CD4-positive, alpha-beta T cell treated with Interleukin-4 for 4 hours (primary cell): ENCODE data around the gene RPL31.

ENCODE experiments used
- DNase-seq: peaks from one replicate; pipeline ENCODE4 v3.0.0-alpha.2; 2020

Gene RPL31

GRCh38 chr2:101001691-101002561, at the start of gene RPL31:
TSS of gene RPL31 (plus strand) at chr2:101002289. CDS start at chr2:101002702, 413 bp downstream.
- peak; percentile 95 for DNase-seq

DNA sequence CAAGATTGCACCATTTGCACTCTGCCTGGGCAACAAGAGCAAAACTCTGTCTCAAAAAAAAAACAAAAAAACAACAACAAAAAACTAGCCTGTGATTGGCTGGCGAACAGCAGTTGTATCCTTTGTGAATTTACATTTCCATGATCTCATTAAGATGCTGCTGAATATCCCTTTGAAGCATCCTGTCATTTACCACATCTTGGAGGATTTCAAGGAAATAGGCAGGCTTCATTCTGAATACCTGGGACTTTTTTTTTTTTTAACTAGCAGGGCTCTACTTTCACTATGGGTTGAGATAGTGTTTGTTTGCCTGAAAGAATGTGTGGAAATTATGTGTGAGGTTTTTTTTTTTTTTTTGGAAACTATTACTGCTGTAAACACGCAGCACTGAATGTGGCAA, 49.6 kb upstream of the RPL31 start:
- no peak for DNase-seq

- DNase-seq: no peak
These were observed 48.6 kb upstream of the RPL31 start for GRCh38 chr2:100953406-100954043.

DNA sequence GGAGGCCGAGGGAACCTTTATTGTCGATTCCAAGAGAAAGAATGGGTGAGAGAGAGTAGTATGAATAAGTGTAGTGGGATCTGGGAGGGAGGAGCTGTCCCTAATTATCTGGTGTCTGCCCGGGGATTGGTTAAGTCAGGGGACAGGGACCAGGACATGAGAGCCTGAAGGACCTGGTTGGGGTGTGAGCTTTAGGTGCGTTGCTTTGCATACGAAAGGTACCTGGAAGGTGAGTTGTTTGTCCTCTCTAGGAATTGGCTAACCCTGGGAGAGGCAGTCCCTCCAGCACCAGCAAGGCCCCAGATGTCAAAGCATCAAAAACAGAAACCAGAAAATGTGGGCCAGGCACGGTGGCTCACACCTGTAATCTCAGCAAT, 48.1 kb upstream of the RPL31 start:
- DNase-seq: no peak

DNA sequence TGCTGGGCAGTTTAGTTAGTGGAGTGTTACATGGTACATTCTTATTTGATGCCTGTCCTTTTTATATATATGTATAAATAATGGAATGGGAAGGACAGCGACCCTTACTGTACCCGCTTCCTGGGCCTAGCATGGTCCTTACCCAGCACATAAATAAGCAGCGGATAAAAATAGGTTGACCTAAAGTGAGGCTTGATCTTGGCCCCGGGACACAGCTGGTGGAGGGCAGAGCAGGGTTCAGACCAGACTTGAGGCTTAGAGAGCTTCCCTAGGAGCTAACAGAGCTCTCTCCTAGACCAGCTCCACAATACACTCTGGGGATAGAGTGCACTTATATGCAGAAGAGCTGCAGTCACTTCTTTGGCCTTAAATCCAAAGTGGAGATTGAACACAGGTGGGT, 46.9 kb upstream of the RPL31 start:
- no peak for DNase-seq

DNA sequence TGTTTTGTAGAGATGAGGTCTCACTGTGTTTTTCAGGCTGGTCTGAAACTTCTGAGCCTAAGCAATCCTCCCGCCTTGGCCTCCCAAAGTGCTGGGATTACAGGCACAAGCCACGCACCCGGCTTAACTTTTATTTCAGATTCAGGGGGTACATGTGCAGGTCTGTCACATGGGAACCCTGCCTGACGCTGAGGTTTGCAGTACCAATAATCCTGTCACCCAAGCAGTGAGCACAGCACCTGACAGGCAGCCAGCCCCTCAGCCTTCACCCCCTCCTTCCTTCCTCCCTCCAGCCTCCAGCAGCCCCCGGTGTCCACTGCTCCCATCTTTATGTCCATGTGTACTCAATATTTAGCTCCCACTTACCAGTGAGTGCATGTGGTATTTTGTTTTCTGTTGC, 46.0 kb upstream of the RPL31 start:
- no peak for DNase-seq

DNA sequence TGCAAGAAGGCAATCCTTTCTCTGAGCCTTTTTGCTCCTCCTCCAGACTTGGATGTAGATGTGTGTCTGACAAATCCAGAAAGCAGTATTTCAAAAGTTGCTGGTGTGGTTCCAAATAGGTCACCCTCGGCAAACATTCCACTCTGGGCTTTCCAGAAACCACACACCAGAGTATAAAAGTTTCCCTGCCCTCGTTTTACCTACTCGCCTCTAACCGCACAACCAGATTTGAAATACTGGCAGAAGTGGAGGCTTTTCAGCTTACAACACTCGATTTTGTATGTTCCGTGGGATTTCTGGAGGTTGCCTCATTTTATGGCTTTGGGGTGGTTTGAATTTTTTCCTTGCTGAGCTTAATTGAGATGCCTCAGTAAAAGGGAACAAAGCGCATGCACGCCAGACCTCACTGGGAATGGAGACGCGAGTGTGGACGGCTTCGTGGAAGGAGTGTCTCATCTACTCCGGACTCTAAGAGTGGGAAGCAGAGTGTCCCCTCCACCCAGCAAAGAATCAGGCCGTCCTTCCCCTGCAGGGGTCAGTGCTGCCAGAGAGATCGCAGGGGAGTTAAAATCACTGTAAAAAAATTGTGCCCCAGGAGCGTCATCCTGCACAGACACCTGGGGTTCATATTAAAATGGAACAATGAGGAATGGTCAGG, 44.0 kb upstream of the RPL31 start:
- DNase-seq: no peak

DNA sequence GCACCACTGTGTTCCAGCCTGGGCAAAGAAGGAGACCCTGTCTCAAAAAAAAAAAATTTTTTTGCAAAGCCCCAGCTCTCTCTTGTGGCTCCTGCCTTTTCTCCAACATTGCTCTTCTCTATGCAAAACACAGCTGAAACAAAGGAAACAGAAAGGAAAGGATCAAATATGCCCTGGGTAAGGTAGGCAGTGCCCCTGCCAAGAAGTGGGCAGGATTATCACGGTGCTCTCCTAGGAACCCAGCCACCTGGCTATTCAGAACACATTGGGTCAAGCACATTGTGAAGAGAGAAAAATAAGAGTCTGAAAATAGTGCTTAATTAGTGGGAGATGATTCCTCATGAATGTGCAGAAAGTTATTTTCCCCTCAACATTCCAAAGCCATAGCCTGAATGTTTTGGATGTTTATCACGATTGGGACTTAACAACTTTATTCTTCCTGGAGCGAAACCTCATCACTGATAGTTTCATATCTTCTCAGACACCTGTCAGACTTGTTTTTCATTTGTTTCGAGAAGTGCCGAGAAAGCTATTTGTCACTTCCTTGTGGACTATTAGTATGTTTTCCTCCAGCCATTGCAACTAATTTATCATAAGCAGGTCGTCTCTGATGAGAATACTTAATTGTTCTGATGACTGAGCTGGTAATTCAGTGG, 42.7 kb upstream of the RPL31 start:
- no peak for DNase-seq

DNA sequence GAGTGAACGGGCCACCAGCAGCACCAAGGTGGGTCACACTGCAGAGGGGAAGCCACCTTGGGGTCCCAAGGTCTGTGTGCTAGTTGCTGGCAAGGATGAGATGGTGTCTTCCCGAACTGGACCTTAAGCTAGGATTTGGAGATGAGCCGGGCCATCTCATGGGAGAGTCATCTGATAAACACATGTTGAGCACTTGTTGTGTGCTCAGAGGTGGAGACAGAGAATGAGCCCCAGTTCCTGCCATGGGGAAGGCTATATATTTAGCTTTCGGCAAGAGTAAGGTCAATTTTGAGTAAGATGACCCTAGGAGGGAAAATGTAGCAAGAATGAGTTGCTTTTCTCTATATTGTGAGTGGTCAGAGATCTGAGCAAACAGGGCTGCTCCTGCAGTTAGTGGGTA, 41.4 kb upstream of the RPL31 start:
- no peak for DNase-seq

DNA sequence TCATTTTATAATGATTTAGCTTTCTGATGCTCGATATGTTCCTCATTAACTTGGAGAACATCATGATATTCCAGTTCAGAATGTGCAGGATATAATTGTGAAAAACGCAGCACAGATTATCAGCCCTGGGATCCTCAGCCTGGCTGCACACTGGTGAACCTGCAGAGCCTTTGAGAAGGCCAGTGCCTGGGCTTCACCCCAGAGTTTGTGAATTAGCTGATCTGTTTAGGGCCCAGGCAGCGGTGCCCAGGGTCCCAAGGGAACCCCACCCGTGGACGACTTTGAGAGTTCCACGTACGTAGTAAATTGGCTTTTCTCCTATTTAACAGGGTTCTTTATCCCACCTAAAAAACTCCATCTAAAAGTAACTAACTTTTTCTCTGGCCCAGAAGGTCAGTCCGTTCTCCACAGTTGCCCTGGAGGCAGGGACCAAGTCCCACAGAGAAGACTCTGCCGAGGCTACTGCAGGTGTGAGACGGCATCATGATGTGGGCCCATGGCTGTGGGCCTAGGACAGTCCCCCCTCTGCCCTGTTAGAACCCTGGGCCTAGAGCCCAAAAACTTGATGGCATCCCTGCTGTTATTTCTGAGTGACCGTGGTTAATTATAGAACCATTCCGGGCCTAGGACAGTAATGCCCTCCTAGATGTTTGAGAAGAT, 39.6 kb upstream of the RPL31 start:
- DNase-seq: no peak

- no peak for DNase-seq
These were observed 39.1 kb upstream of the RPL31 start for GRCh38 chr2:100963026-100963375.

- DNase-seq: no peak
These were observed 37.9 kb upstream of the RPL31 start for GRCh38 chr2:100964222-100964621.

DNA sequence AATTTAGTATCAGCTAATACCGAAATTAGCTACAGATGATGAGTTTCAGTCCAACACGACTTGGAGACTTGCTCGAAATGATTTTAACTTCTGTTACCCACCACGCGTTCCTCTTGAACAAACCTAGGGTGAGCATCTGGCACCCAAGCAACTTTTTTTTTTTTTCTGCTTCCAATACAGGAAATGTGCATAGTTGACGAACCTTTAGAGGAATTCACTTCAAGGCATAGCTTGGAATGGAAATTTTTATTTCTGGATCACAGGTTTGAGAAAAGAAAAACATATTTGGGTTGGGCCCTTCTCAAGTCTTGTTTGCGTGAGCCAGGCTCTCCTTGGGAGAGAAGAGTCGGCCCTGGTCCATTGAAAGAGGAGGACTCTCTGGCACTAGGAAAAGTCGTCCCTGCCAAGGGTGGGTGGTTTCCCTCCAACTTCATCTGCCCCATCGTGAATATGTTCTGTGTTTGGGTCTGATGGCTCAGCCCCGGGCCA, 37.4 kb upstream of the RPL31 start:
- DNase-seq: no peak

DNA sequence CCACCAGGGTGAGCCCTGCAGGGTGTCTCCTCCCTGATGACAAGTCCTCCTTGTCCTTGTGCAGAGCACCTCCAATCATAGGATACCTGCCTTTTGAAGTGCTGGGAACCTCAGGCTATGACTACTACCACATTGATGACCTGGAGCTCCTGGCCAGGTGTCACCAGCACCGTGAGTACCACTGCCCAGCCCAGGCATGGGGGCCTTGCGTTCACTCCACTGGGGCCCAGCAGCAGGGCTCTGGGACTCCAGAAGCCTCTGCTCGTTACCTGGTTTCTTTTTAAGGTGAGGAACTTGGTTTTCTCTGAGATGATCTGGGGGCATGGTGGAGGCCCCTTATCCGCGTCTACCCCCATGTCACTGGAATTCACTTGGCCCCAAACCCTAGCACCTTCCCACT, 36.5 kb upstream of the RPL31 start:
- DNase-seq: no peak

GRCh38 chr2:100967716-100968115, 34.4 kb upstream of the RPL31 start:
- DNase-seq: no peak

- DNase-seq: no peak
These were observed 33.6 kb upstream of the RPL31 start for GRCh38 chr2:100968146-100969145.

DNA sequence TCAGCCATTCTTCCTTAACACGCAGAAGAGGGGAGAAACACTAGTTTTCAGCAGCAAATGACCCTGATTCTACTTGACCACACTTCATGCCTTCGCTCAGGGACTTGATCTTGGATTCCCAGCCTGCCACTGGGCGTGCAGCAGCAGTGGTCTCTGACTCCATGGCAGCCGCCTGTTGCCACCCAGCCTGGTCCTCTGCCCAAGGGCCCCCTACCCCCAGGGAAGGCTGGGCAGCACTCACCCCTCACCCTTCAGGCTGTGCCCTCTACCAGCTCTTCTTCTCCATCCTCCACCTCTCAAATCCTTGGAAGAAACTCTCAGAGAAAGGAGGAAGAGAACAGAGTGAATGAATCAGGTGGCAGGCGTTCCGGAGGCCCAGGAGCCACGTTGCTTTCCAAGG, 32.1 kb upstream of the RPL31 start:
- no peak for DNase-seq

DNA sequence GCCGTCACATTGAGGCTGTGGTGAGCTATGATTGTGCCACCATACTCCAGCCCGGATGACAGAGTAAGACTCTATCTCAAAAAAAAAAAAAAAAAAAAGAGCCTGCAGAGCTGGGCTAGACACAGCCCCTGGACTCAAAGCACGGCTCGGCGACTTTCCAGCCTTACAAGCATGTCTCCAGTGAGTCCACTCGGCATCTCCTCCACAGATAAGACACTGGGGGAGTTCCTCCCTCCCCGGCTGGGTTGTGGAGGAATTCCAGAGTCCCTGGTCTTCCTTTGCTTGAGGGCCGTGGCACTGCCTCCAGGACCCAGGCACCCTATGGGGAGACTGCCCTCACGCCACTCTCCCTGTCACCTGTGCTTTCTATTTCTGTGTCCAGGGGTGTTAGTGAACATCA, 30.9 kb upstream of the RPL31 start:
- DNase-seq: no peak

GRCh38 chr2:100972452-100972851, 29.6 kb upstream of the RPL31 start:
- DNase-seq: no peak

DNA sequence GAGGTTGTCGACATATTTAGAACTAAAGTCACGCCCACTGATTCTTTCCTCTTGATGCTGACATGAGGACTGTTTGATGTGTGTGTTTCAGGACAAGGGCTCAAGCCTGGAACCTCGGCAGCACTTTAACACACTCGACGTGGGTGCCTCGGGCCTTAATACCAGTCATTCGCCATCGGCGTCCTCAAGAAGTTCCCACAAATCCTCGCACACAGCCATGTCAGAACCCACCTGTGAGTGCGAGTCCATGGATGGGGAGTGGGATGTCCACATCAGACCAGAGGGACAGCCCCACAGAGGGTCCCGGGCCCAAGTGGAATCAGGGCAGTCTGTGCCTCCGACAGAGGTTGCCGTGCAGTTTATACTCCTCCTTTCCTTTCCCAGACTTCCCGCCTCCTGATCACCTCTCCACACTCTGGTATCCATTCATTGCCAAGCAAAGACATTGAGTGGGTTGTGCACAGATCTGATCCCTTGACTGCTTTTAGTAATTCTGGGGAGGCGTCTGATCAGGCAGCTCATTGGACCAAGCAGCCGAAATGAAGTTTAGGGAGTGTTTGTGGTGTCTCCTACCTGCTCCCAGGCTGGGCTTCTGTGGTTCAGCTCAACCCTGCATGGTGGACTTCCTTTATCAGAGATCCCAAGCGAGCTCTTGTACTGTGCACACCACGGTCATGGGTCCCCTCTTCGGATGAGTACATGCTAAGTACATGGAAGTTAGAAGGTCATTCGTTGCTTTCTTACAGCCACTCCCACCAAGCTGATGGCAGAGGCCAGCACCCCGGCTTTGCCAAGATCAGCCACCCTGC, 27.2 kb upstream of the RPL31 start:
- no peak for DNase-seq

- DNase-seq: no peak
These were observed 26.6 kb upstream of the RPL31 start for GRCh38 chr2:100975521-100975785.
